Measurements from ENCODE around the gene SUGP2. TPM values are rescaled to one million over a fixed set of nuclear protein-coding genes. Genes with fewer than 3 reads are reported as not detected.

The SUGP2 gene
- polyA plus RNA-seq, 3 donors: 7.6 to 143 (median 8.2) TPM

GRCh38 chr19:18972851-18973250 lies 60.5 kb downstream of the SUGP2 start:
- Histone ChIP-seq H3K27ac (ENCODE audit: low read depth in 1 of 2, low read length in 2 of 2) (peak overlapping the region; percentile 93 to 97), H3K9ac (ENCODE audit: insufficient read depth, low read length, poor library complexity, severe bottlenecking) (peak overlapping the region; percentile 66), H3K36me3 (replicated peaks in 1 of 2; ENCODE audit: control insufficient read depth in 1 of 2, insufficient read depth in 2 of 2, low read length in 2 of 2) (no peaks in the 10 kb centered on the region), H4K20me1 (ENCODE audit: insufficient read depth, low read length) (no peaks in the 10 kb centered on the region), H2AFZ (ENCODE audit: insufficient read depth, low read depth, low read length, poor library complexity, severe bottlenecking) (peak overlapping the region; percentile 56), H3K4me2 (replicated peaks; ENCODE audit: extremely low read depth, low read length, poor library complexity, severe bottlenecking) (peak overlapping the region; percentile 74), H3K27me3 (ENCODE audit: control insufficient read depth in 2 of 2, insufficient read depth in 2 of 2, low read length in 2 of 2) (no peaks in the 10 kb centered on the region), H3K9me3 (replicated peaks in 1 of 2; ENCODE audit: control insufficient read depth in 1 of 2, insufficient read depth in 1 of 2, low read length in 2 of 2) (no peaks in the 10 kb centered on the region), H3K4me1 (ENCODE audit: control insufficient read depth in 1 of 2, insufficient read depth in 2 of 2, low read length in 2 of 2) (peaks cover 78 to 84% of the 10 kb centered on the region in 2 donors), H3K79me2 (ENCODE audit: insufficient read depth, low read length) (no peaks in the 10 kb centered on the region), H3K4me3 (replicated peaks in 1 of 3; ENCODE audit: low read depth in 2 of 3, low read length in 3 of 3) (peak overlapping the region in 1 of 3 experiments; percentile 59)
- intact Hi-C loops (cut with micrococcal nuclease): no loop called here
- WGBS (ENCODE audit: insufficient coverage): 87% methylated on average over 2 of the region's 5 CpGs
- no peak for TF ChIP-seq CTCF (IDR thresholded peaks at IDR 0.05)
- Mint-ChIP-seq H3K9me3 (peaks cover 0 to 2% (median 0%) of the 10 kb centered on the region in 7 donors), H3K36me3 (peaks cover 0 to 2% of the 10 kb centered on the region in 2 donors), H3K27ac (peak overlapping the region; percentile 97 to 99 (median 98)), H3K27me3 (ENCODE audit: low read depth in 3 of 3) (peaks cover 0 to 1% (median 1%) of the 10 kb centered on the region in 3 donors), H3K4me1 (peaks cover 59% of the 10 kb centered on the region), H3K4me3 (peak overlapping the region; percentile 5 to 75)
- no peak for DNase-seq

DNA sequence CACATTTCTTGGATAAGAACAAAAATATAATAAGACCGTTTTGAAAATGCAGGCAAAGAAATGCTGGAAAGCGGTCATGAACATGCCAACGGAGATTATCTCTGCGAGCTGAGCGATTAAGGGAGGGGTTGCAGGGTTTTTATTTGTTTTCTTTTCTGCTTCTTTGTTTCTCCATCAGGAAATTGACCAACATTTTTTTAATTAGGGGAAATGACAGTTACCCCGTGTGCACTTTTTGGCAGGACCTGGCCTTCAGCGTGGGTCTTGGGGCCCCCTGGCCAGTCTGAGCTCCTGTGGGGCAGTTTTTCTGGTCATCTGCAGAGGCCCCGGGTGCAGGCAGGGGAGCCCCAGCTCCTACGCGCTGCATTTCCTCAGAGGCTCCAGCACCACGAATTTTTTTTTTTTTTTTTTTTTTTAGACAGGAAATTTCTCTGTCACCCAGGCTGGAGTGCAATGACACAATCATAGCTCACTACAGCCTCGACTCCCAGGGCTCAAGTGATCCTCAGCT lies 61.0 kb downstream of the SUGP2 start:
- 0% methylated on average over 3 of the region's 12 CpGs for WGBS (ENCODE audit: insufficient coverage)
- H3K27ac Mint-ChIP-seq: peak overlapping the region; percentile 97 to 99 (median 98)
- peak overlapping the region; percentile 74 for H3K4me2 ChIP-seq (replicated peaks; ENCODE audit: extremely low read depth, low read length, poor library complexity, severe bottlenecking)
- peak overlapping the region; percentile 66 for H3K9ac ChIP-seq (ENCODE audit: insufficient read depth, low read length, poor library complexity, severe bottlenecking)
- H3K9me3 Mint-ChIP-seq: peaks cover 0 to 2% (median 0%) of the 10 kb centered on the region in 7 donors
- H3K4me3 Mint-ChIP-seq: peak overlapping the region; percentile 41 to 75
- peak overlapping the region; percentile 93 to 97 for H3K27ac ChIP-seq (ENCODE audit: low read depth in 1 of 2, low read length in 2 of 2)
- H4K20me1 ChIP-seq (ENCODE audit: insufficient read depth, low read length): no peaks in the 10 kb centered on the region
- peak overlapping the region in 1 of 3 experiments; percentile 59 for H3K4me3 ChIP-seq (replicated peaks in 1 of 3; ENCODE audit: low read depth in 2 of 3, low read length in 3 of 3)
- peaks cover 83 to 89% of the 10 kb centered on the region in 2 donors for H3K4me1 ChIP-seq (ENCODE audit: control insufficient read depth in 1 of 2, insufficient read depth in 2 of 2, low read length in 2 of 2)
- H3K36me3 ChIP-seq (replicated peaks in 1 of 2; ENCODE audit: control insufficient read depth in 1 of 2, insufficient read depth in 2 of 2, low read length in 2 of 2): no peaks in the 10 kb centered on the region
- peaks cover 0 to 1% (median 1%) of the 10 kb centered on the region in 3 donors for H3K27me3 Mint-ChIP-seq (ENCODE audit: low read depth in 3 of 3)
- intact Hi-C loops (cut with micrococcal nuclease): no loop called here
- peaks cover 61% of the 10 kb centered on the region for H3K4me1 Mint-ChIP-seq
- H3K27me3 ChIP-seq (ENCODE audit: control insufficient read depth in 2 of 2, insufficient read depth in 2 of 2, low read length in 2 of 2): no peaks in the 10 kb centered on the region
- peak overlapping the region; percentile 56 for H2AFZ ChIP-seq (ENCODE audit: insufficient read depth, low read depth, low read length, poor library complexity, severe bottlenecking)
- no peak for TF ChIP-seq CTCF (IDR thresholded peaks at IDR 0.05)
- peaks cover 0 to 2% of the 10 kb centered on the region in 2 donors for H3K36me3 Mint-ChIP-seq
- no peaks in the 10 kb centered on the region for H3K9me3 ChIP-seq (replicated peaks in 1 of 2; ENCODE audit: control insufficient read depth in 1 of 2, insufficient read depth in 1 of 2, low read length in 2 of 2)
- H3K79me2 ChIP-seq (ENCODE audit: insufficient read depth, low read length): no peaks in the 10 kb centered on the region
- peak; percentile 66 to 78 (median 77) for DNase-seq
